ENCODE data around the gene PKNOX1.
"Not testable (repeated sequence)": the region's sequence is repeated elsewhere in the genome, so short reads cannot be mapped to it uniquely, and the experiment has no call there.

Gene PKNOX1

DNA sequence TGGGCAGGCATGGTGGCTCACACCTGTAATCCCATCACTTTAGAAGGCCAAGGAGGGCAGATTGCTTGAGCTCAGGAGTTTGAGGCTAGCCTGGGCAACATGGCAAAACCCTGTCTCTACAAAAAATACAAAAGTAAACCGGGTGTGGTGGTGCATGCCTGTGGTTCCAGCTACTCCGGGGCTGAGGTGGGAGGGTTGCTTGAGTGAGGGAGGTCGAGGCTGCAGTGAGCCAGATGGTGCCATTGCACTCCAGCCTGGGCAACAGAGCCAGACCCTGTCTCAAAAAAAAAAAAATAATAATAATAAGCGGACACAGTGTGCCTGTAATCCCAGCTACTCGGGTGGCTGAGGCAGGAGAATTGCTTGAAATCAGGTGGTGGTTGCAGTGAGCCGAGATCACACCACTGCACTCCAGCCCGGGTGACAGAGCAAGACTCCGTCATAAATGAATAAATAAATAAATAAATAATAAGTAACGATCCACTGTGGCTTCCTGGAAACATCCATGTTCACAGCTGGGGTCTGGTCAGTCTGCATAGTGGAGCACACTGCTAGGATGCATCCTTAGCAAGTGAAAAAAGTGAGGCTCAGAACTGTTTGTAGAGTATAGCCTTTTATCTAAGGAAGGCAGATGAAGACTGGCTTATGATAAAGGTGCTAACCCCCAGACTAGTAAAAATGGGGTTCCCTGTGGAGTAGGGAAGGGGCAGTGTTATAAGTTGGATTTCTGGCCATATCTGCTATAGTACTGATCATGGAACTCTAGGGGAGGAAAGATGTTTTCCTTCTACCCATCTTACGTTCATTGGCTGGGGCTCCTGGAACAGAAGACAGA, 15.7 kb downstream of the PKNOX1 start:
- Mint-ChIP-seq H3K9me3 (no peaks in the 10 kb centered on the region), H3K4me3 (no peak overlapping the region), H3K4me1 (peaks cover 38% of the 10 kb centered on the region), H3K27ac (no peak overlapping the region), H3K27me3 (no peaks in the 10 kb centered on the region)
- no peak for ATAC-seq
- DNase-seq, result no peak

DNA sequence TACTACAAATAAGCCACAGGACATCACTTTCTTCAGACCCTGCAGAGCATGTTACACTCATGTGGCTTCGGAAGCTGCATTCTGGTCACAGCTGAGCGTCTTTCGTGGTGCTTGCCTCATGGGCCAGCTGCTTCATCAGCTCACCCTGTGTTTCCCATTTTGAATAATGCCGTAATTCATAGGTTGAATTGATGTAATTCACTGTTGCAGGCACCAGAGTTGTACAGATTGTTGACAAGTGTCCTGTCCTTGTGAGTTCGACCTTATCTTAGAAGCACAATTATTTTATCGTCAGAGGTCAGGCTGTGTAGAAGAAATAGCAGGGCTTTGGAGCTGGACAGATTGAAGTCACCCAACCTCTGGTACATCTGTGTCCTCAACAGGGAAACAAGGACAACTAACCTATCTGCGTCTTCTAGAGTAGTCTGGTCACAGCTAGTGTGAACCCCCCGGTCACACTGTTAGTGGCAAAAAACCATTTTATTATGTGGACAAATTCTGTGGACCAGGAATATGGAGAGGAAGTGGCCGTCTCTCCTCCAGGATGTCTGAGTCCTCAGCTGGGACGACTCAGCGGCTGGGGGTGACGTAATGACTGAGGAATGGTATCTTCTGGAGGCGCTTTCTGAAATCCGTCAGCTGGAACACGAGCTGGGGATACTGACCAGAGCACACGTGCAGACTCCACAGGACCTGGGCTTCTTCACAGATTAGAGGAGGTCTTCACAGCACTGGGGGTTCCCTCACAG, 17.8 kb downstream of the PKNOX1 start:
- no peak for ATAC-seq
- Mint-ChIP-seq H3K9me3 (no peaks in the 10 kb centered on the region), H3K27ac (no peak overlapping the region)

DNA sequence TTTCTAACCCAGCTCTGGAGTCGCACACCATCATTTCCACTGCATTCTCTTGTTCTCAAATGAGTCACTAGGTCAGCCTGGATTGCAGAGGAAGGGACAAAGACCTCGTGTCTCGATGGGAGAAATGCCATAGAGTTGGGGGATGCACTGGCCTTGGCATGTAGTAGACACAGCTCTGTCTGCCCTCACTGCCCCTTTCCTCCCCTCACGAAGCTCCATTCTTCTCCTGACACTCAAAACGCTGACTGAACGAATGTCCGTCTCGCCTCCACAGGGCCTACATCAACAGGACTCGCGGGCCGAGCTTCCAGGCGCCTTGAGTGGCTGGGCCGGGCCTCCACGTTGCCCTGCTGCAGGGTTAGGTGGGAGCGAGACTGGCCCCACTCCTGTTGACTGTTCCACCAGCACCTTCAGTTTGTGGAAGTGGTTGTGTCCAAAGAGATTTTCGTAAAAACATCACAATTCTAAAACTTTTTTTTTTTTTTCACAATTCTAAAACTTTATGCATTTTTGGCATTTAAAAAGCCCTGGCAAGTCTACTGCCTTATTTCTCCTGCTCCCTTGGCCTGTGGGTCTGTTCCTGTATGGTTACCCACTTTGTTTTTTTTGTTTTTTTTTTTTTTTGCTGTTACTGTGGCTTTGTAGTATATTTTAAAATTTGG, 18.8 kb downstream of the PKNOX1 start:
- H3K27me3 Mint-ChIP-seq, result no peaks in the 10 kb centered on the region
- no peak overlapping the region for H3K27ac Mint-ChIP-seq
- H3K4me1 Mint-ChIP-seq, result peaks cover 28% of the 10 kb centered on the region
- H3K9me3 Mint-ChIP-seq, result peaks cover 0 to 7% of the 10 kb centered on the region in 2 donors
- no peak for DNase-seq
- no peak overlapping the region for H3K4me3 Mint-ChIP-seq
- no peak for ATAC-seq

More for the DNA sequence above, 17.8 kb downstream of the PKNOX1 start:
- no peak overlapping the region for H3K4me3 Mint-ChIP-seq
- no peak for DNase-seq
- H3K27me3 Mint-ChIP-seq, result no peaks in the 10 kb centered on the region
- peaks cover 28% of the 10 kb centered on the region for H3K4me1 Mint-ChIP-seq

DNA sequence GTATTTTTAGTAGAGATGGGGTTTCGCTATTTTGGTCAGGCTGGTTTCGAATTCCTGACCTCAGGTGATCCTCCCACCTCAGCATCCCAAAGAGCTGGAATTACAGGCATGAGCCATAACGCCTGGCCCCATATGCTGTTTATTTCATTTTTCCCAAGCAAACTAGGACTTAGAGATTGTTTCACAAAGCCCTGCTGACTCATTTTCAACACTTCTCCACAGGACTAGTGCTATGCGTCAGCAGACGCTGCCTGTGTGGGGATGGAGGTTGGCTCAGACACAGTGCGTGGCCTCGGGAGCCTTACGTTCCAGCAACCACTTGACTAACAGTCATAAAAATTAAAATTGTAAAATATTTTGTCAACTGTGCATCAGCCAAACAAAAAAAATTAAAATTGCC, 22.7 kb downstream of the PKNOX1 start:
- no peaks in the 10 kb centered on the region for H3K27me3 Mint-ChIP-seq
- H3K4me3 Mint-ChIP-seq, result no peak overlapping the region
- peak; percentile 48 for ATAC-seq
- H3K9me3 Mint-ChIP-seq, result peaks cover 9 to 30% of the 10 kb centered on the region in 2 donors
- no peaks in the 10 kb centered on the region for H3K4me1 Mint-ChIP-seq
- DNase-seq, result no peak
- no peak overlapping the region for H3K27ac Mint-ChIP-seq

DNA sequence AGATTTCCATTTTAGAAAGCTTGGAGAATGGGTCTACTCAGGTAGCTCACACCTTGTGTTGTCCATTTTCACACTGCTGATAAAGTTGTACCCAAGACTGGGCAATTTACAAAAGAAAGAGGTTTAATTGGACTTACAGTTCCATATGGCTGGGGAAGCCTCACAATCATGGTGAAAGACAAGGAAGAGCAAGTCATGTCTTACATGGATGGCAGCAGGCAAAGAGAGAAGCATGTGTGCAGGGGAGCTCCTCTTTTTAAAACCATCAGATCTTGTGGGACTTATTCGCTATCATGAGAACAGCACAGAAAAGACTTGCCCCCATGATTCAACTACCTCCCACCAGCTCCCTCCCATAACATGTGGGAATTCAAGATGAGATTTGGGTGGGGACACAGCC, 23.6 kb downstream of the PKNOX1 start:
- not testable (repeated sequence) for H3K27me3 Mint-ChIP-seq, H3K4me3 Mint-ChIP-seq, DNase-seq, H3K4me1 Mint-ChIP-seq, ATAC-seq, H3K27ac Mint-ChIP-seq
- peaks cover 9 to 30% of the 10 kb centered on the region in 2 donors for H3K9me3 Mint-ChIP-seq

DNA sequence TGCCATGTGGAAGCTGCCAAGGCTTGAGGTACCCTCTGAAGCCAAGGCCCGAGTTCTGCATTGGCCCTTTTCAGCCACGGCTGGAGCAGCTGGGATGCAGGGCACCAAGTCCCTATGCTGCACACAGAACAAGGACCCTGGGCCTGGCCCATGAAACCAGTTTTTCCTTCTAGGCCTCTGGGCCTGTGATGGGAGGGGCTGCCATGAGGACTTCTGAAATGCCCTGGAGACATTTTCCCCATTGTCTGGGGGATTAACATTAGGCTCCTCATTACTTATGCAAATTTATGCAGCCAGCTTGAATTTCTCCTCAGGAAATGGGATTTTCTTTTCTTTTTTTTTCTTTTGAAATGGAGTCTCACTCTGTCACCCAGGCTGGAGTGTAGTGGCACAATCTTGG, 24.8 kb downstream of the PKNOX1 start:
- not testable (repeated sequence) for ATAC-seq, H3K27me3 Mint-ChIP-seq, H3K27ac Mint-ChIP-seq, H3K4me3 Mint-ChIP-seq, H3K4me1 Mint-ChIP-seq, DNase-seq
- peaks cover 9 to 30% of the 10 kb centered on the region in 2 donors for H3K9me3 Mint-ChIP-seq

DNA sequence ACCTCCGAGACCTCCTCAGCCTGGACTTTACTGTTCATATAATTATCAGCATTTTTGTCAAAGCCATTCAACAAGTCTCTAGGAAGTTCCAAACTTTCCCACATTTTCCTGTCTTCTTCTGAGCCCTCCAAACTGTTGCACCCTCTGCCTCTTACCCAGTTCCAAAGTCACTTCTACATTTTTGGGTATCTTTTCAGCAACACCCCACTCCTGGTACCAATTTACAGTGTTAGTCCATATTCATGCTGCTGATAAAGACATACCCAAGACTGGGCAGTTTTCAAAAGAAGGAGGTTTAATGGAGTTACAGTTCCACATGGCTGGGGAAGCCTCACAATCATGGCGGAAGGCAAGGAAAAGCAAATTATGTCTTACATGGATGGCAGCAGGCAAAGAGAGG, 25.7 kb downstream of the PKNOX1 start:
- not testable (repeated sequence) for H3K4me1 Mint-ChIP-seq, H3K27me3 Mint-ChIP-seq, H3K27ac Mint-ChIP-seq, ATAC-seq, DNase-seq, H3K4me3 Mint-ChIP-seq
- peaks cover 9 to 30% of the 10 kb centered on the region in 2 donors for H3K9me3 Mint-ChIP-seq

DNA sequence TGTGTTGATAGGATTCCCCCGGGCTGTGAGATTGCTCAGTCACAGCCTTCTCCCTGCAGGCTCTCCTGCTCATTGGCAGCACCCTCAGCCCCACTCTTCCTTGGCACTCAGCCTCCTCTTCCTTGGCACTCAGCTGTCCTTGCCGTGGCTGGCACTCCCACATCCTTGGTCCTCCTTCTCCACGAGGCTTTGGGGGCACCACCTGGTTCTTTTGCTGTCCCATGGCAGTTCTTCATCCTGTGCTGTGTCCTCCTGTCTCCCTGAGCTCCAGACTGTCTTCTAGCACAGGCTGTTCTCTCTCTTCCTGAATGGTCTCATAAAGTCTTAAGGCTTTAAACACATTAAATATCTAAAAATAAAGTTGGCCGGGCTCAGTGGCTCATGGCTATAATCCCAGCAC, 27.0 kb downstream of the PKNOX1 start:
- Mint-ChIP-seq H3K27me3 (no peaks in the 10 kb centered on the region), H3K27ac (no peak overlapping the region), H3K4me1 (peaks cover 4% of the 10 kb centered on the region), H3K9me3 (peaks cover 9 to 30% of the 10 kb centered on the region in 2 donors), H3K4me3 (no peak overlapping the region)
- ATAC-seq (no peak), DNase-seq (no peak)

DNA sequence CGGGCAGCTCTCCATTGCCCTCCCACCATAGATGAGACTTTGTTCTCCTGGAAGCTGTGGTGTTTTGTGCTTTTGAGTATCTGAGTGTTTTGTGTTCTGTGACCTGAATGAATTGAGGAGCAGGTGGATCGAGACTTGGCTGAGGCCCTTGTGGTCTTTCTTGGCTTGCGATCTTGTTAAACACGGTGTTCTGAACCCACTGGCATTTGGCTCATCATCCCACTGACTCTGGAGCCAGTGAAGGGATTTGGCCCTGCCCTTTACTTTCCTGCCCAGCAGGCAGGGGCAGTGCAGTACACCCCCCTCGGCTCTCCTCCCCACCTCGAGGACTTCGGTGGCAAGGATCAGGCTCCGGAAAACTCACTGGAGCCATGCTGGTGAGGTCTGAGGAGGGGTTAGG, 30.6 kb downstream of the PKNOX1 start:
- Mint-ChIP-seq H3K27ac (peak overlapping the region in 1 of 2 donors; percentile 9), H3K4me3 (no peak overlapping the region), H3K9me3 (peaks cover 5 to 17% of the 10 kb centered on the region in 2 donors), H3K27me3 (no peaks in the 10 kb centered on the region), H3K4me1 (peaks cover 4% of the 10 kb centered on the region)
- ATAC-seq (no peak), DNase-seq (no peak)

DNA sequence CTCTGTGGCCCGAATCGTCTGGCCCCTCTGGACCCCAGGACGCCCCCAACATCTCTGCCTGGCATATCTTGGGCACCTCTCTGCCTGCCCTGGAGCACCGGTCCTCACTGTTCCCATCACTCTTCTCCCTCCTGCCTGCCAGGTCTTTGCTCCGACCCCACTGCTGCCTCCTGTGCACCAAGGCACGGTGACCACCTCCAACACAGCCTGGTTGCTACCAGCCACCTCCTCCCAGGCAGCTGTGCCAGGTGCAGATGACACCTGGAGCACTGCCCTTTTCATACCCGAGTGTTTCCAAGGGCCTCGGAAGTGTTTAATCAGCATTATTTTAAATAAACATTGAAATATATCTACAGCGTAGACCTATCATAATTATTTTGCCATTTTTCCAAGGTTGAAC, 31.3 kb downstream of the PKNOX1 start:
- Mint-ChIP-seq H3K9me3 (peaks cover 0 to 10% of the 10 kb centered on the region in 2 donors), H3K27me3 (no peaks in the 10 kb centered on the region), H3K4me3 (no peak overlapping the region), H3K4me1 (peaks cover 4% of the 10 kb centered on the region), H3K27ac (no peak overlapping the region)
- DNase-seq, result no peak
- no peak for ATAC-seq

DNA sequence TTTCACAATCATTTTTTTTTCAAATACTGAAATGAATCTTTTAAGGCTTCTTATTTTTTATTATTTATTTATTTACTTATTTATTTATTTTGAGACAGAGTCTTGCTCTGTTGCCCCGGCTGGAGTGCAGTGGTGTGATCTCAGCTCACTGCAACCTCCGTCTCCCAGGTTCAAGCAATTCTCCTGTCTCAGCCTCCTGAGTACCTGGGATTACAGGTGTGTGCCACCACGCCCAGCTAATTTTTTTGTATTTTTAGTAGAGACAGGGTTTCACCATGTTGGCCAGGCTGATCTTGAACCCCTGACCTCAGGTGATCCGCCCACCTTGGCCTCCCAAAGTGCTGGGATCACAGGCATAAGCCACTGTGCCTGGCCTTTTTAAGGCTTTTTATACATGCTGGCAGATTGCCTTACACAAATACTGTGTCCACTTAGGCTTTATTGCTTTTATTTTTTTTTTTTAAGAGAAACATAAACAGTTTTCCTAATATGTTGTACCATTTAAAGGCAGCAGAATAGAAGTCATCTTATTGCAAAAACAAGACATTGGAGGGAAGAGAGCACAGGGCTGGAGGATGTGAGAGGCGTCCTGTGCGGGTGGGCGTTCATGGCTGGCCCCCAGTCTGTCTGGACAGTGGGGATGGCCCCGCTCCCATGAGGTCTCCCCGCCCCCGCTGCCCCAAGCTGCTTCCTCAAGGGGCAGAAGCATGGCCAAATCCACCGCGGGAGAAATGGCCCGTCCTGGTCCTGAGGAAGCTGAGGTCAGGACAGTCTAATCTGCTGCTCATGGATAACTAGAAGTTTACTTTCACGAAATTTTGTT, 31.9 kb downstream of the PKNOX1 start:
- not testable (repeated sequence) for H3K27ac Mint-ChIP-seq, ATAC-seq, H3K9me3 Mint-ChIP-seq, H3K4me1 Mint-ChIP-seq, DNase-seq, H3K27me3 Mint-ChIP-seq, H3K4me3 Mint-ChIP-seq

DNA sequence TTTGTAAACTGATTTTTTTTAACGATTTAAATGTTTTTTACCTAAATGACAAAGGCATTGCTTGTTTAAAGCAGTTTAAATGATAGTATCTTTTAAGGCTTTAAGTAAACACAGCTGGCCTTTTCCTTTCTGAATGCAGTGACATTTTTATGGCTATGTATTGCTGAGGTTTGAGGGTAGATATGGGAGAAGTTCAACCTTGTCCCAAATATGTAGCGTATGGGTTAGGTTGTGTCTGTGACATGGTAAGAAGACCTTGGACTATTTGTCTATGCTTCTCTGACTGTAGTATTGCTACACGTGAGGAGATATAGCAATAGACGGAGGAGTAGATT, 32.5 kb downstream of the PKNOX1 start:
- H3K4me3 Mint-ChIP-seq, result no peak overlapping the region
- ATAC-seq, result no peak
- no peaks in the 10 kb centered on the region for H3K27me3 Mint-ChIP-seq
- H3K4me1 Mint-ChIP-seq, result peaks cover 4% of the 10 kb centered on the region
- no peaks in the 10 kb centered on the region for H3K9me3 Mint-ChIP-seq
- no peak for DNase-seq
- no peak overlapping the region for H3K27ac Mint-ChIP-seq

DNA sequence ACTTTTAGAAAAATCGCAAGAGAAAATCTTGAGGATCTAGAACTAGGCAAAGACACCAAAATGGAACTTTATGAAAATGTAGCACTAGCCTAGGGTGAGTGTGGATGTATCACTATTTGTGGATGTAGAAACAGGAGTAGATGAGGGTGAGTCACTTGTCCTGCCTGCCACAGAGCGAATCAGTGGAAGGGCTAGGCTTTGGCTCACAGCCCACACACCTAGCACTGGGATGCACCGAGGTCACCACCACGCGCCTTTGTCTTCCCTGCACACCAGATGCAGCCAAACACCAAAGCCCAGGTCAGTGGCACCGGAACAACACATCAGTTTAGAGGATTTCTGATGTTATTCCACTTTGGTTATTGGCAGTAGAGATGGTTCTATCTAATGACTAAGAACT, 38.2 kb downstream of the PKNOX1 start:
- H3K27ac Mint-ChIP-seq, result no peak overlapping the region
- no peak overlapping the region for H3K4me3 Mint-ChIP-seq
- DNase-seq, result no peak
- no peaks in the 10 kb centered on the region for H3K9me3 Mint-ChIP-seq
- ATAC-seq, result no peak
- peaks cover 6% of the 10 kb centered on the region for H3K4me1 Mint-ChIP-seq
- H3K27me3 Mint-ChIP-seq, result no peaks in the 10 kb centered on the region

DNA sequence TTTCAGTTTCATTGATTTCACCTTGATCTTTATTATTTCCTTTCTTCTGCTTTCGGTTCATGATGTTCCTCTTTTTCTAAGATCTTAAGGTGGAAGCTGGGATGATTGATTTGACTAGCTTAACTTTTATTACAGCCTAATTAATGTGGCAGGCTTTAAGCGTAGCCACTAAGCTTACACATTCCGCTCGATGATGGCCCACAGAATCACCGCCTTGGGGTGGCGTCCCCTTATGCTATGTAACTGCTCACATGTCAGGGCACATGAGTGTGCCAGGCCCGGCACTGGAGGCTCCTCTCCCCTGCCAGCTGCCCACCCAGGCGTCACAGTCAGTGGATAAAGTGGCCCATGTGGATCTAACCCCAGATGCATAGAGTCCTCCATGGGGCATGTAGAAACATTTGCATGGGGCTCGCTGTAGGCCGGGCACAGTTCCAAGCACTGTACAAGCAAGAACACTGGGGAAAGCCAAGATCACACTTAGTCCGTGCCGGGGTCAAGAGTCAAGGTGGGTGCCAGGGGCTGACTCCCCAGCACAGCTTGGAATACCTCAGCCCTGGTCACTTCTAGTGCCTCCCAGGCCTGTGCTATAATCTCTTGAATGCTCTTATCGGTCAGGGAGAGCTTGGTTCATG, 41.7 kb downstream of the PKNOX1 start:
- H3K27ac Mint-ChIP-seq, result no peak overlapping the region
- no peak overlapping the region for H3K4me3 Mint-ChIP-seq
- H3K9me3 Mint-ChIP-seq, result no peaks in the 10 kb centered on the region
- no peak for ATAC-seq
- H3K27me3 Mint-ChIP-seq, result no peaks in the 10 kb centered on the region
- DNase-seq, result no peak
- peaks cover 6% of the 10 kb centered on the region for H3K4me1 Mint-ChIP-seq

DNA sequence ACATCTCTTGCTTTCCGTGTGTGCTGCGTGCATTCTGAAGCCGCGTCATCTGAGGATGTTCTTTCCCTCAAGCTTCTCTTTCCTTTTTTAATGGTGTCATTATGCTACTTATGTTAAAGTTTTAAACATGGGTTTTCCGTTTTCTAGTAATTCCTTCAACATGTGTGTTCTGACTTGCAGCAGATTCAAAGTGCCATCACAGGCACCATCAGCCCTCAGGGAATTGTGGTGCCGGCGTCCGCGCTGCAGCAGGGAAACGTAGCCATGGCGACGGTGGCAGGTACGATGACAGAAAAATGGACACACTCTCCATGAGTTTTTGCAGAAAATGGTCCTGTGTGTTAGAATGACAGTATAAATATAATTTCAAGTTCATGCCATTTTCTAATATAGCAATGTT, 42.4 kb downstream of the PKNOX1 start:
- no peak for ATAC-seq
- Mint-ChIP-seq H3K4me1 (peaks cover 6% of the 10 kb centered on the region), H3K27ac (no peak overlapping the region), H3K4me3 (no peak overlapping the region), H3K27me3 (no peaks in the 10 kb centered on the region), H3K9me3 (no peaks in the 10 kb centered on the region)
- DNase-seq, result no peak
